H1 (cell line): ENCODE data around the gene CTNND2. TPM values are rescaled to one million over a fixed set of nuclear protein-coding genes. Genes with fewer than 3 reads are reported as not detected.

ENCODE experiments used
- ASH2L ChIP-seq: fragments of 200-600, 300-600 bp; sonication (generic); IDR thresholded peaks from one replicate; pipeline ENCODE4 v1.7.1; 2017; ENCODE audit warnings: low read length
- CBX5 ChIP-seq: fragments of 300-800, 300-1000 bp; sonication (generic); IDR thresholded peaks from 2 replicates; pipeline ENCODE4 v1.7.1; 2016; ENCODE audit warnings: antibody characterized with exemption, low read length, low read depth
- CHD2 ChIP-seq: IDR thresholded peaks from 2 replicates; pipeline ENCODE4 v1.6.1; 2012; ENCODE audit warnings: low read length, improper control_type of control experiment
- CTBP2 ChIP-seq: IDR thresholded peaks from 2 replicates; pipeline ENCODE4 v1.7.0; 2011; ENCODE audit warnings: borderline replicate concordance, mild to moderate bottlenecking, moderate library complexity, mixed read lengths, low read length; ENCODE audit not compliant: insufficient read depth, insufficient read length
- EGR1 ChIP-seq: IDR thresholded peaks from 2 replicates; pipeline ENCODE4 v1.6.1; 2011; ENCODE audit warnings: low read depth, low read length, borderline replicate concordance
- EP300 ChIP-seq, 2 experiments: IDR thresholded peaks; 1 replicate in 1 of 2; 2 replicates in 1 of 2; pipeline ENCODE4 v1.6.1; 2011 to 2012; ENCODE audit warnings: low read depth in 2 of 2, low read length in 2 of 2, mild to moderate bottlenecking in 2 of 2, borderline replicate concordance in 1 of 2, inconsistent platforms in 1 of 2, moderate library complexity in 1 of 2
- HDAC2 ChIP-seq, 2 experiments: fragments of 300-600 bp in 1 of 2; sonication (generic) in 1 of 2; IDR thresholded peaks; 2 replicates each; pipeline ENCODE4 v1.6.1; 2011 to 2012; ENCODE audit warnings: low read depth in 2 of 2, low read length in 2 of 2, mild to moderate bottlenecking in 2 of 2, moderate library complexity in 2 of 2, borderline replicate concordance in 1 of 2, inconsistent platforms in 1 of 2
- KDM1A ChIP-seq: fragments of 200-600, 300-600 bp; sonication (generic); IDR thresholded peaks from 2 replicates; pipeline ENCODE4 v1.7.1; 2016; ENCODE audit warnings: mild to moderate bottlenecking, low read length, borderline replicate concordance
- NRF1 ChIP-seq: IDR thresholded peaks from 2 replicates; pipeline ENCODE4 v1.6.1; 2011; ENCODE audit warnings: mild to moderate bottlenecking, low read depth, low read length, improper control_type of control experiment
- POLR2A ChIP-seq, 2 experiments: IDR thresholded peaks; 1 replicate in 1 of 2; 2 replicates in 1 of 2; pipeline ENCODE4 v1.6.1; 2011; ENCODE audit warnings: low read depth in 2 of 2, low read length in 2 of 2, mild to moderate bottlenecking in 2 of 2; ENCODE audit errors: control extremely low read depth in 1 of 2
- POU5F1 ChIP-seq: IDR thresholded peaks from 2 replicates; pipeline ENCODE4 v1.6.1; 2011; ENCODE audit warnings: low read depth, mild to moderate bottlenecking, low read length, moderate library complexity
- RAD21 ChIP-seq, 2 experiments: IDR thresholded peaks in 1 of 2; conservative IDR thresholded peaks in 1 of 2; 2 replicates each; pipeline ENCODE4 v1.6.1; 2011; ENCODE audit warnings: low read depth in 2 of 2, low read length in 2 of 2, improper control_type of control experiment in 1 of 2, inconsistent platforms in 1 of 2, mild to moderate bottlenecking in 1 of 2, moderate library complexity in 1 of 2
- RFX5 ChIP-seq: IDR thresholded peaks from 2 replicates; pipeline ENCODE4 v1.6.1; 2011; ENCODE audit warnings: low read depth, low read length, improper control_type of control experiment, borderline replicate concordance
- RNF2 ChIP-seq: fragments of 200-900, 300-1000 bp; sonication (generic); IDR thresholded peaks from 2 replicates; pipeline ENCODE4 v1.7.1; 2016; ENCODE audit warnings: borderline replicate concordance, low read depth, mild to moderate bottlenecking, antibody characterized with exemption, low read length; ENCODE audit not compliant: poor library complexity, severe bottlenecking; ENCODE audit errors: missing control alignments
- RXRA ChIP-seq: IDR thresholded peaks from 2 replicates; pipeline ENCODE4 v1.6.1; 2011; ENCODE audit warnings: low read depth, mild to moderate bottlenecking, low read length, moderate library complexity; ENCODE audit not compliant: insufficient read depth
- SIN3A ChIP-seq, 2 experiments: IDR thresholded peaks in 1 of 2; conservative IDR thresholded peaks in 1 of 2; 2 replicates each; pipeline ENCODE4 v1.6.1; 2011 to 2012; ENCODE audit warnings: low read length in 2 of 2, improper control_type of control experiment in 1 of 2, low read depth in 1 of 2, mild to moderate bottlenecking in 1 of 2
- SP1 ChIP-seq: IDR thresholded peaks from 2 replicates; pipeline ENCODE4 v1.6.1; 2011; ENCODE audit warnings: low read depth, low read length
- SUZ12 ChIP-seq: fragments of 200-600 bp; sonication (generic); IDR thresholded peaks from 2 replicates; pipeline ENCODE4 v1.6.1; 2012; ENCODE audit warnings: mild to moderate bottlenecking, inconsistent platforms, low read length, moderate library complexity, mixed read lengths
- TBP ChIP-seq: IDR thresholded peaks from 2 replicates; pipeline ENCODE4 v1.6.1; 2011; ENCODE audit warnings: low read depth, low read length, improper control_type of control experiment
- USF2 ChIP-seq: IDR thresholded peaks from 2 replicates; pipeline ENCODE4 v1.6.1; 2011; ENCODE audit warnings: low read length, improper control_type of control experiment
- YY1 ChIP-seq: IDR thresholded peaks from 2 replicates; pipeline ENCODE4 v1.6.1; 2011; ENCODE audit warnings: low read depth, mild to moderate bottlenecking, low read length
- polyA plus RNA-seq, 7 experiments: library from polyadenylated mRNA; depleted of rRNA in 3 of 7; stranded (reverse) in 5 of 7; unstranded in 2 of 7; fragments of >200 nt in 5 of 7; fragments of 200-250 nt in 2 of 7; gene quantifications; 1 replicate in 5 of 7; 2 replicates in 1 of 7; 4 replicates in 1 of 7; pipeline versions ENCODE4 v1.2.1 to v1.2.3, GENCODE V29; 2011 to 2013; ENCODE audit warnings: missing spikeins in 2 of 7, mixed read lengths in 2 of 7
- total RNA-seq: library from RNA; stranded (reverse); fragmentation: NEBNext Ultra II Directional; extraction: Animal tissue kit (Norgen Biotek cat#: 25700); gene quantifications from 2 replicates; pipeline ENCODE4 v1.2.1, GENCODE V29; 2021

Gene CTNND2
- total and polyA plus RNA-seq, 2 of the 8 experiments (the other 6 are each of a cell fraction or from before 2014, with no cell fraction given): 7.4 to 14.2 TPM

- TF ChIP-seq CHD2 (no peak), SP1 (peak; percentile 94), ASH2L (peak; percentile 59), TBP (peak; percentile 53; the same call in 1 of the 2 replicates), YY1 (peak; percentile 71), SIN3A (conservative IDR thresholded peaks at IDR 0.05 in 1 of 2, IDR thresholded peaks at IDR 0.05 in 1 of 2; ENCODE audit: low read depth in 1 of 2, low read length in 2 of 2) (peak in 1 of 2 experiments; percentile 93; a peak in 2 of 4 replicates), CBX5 (no peak), POU5F1 (no peak), POLR2A (IDR thresholded peaks at IDR 0.05; ENCODE audit: control extremely low read depth in 1 of 2, low read depth in 2 of 2, low read length in 2 of 2) (no peak), RFX5 (peak; percentile 57; the same call in 1 of the 2 replicates), EGR1 (0 out of 2 replicates have a peak, but pooled peaks have one; percentile 53), RAD21 (IDR thresholded peaks at IDR 0.05 in 1 of 2, conservative IDR thresholded peaks at IDR 0.05 in 1 of 2; ENCODE audit: low read depth in 2 of 2, low read length in 2 of 2) (peak; percentile 15 to 23; a peak in 2 of 4 replicates), EP300 (IDR thresholded peaks at IDR 0.05; ENCODE audit: borderline replicate concordance in 1 of 2, low read depth in 2 of 2, low read length in 2 of 2) (0 out of 3 replicates have a peak, but pooled peaks of 1 of the 2 experiments have one; percentile 61), USF2 (no peak), NRF1 (peak; percentile 36; the same call in 1 of the 2 replicates), CTBP2 (peak; percentile 89), RXRA (no peak), RNF2 (no peak), SUZ12 (no peak), KDM1A (peak; percentile 65; the same call in 1 of the 2 replicates), HDAC2 (IDR thresholded peaks at IDR 0.05; ENCODE audit: borderline replicate concordance in 1 of 2, low read depth in 2 of 2, low read length in 2 of 2) (0 out of 4 replicates have a peak, but pooled peaks of 1 of the 2 experiments have one; percentile 74)
Measured at GRCh38 chr5:11904265-11904906, at the start of gene CTNND2 (continued).
